Gastrocnemius medialis (tissue), 4 donors: ENCODE results near the gene PIBF1.

Source experiments
- CTCF ChIP-seq, 5 experiments: fragments of 450-650 bp in 3 of 5; fragments of 200-600 bp in 2 of 5; sonication (generic) in 2 of 5; IDR thresholded peaks in 4 of 5; conservative IDR thresholded peaks in 1 of 5; 1 replicate in 4 of 5; 2 replicates in 1 of 5; pipeline ENCODE4 v1.5.1; 2016 to 2019; ENCODE audit warnings: antibody characterized with exemption in 5 of 5, mild to moderate bottlenecking in 3 of 5, moderate library complexity in 3 of 5
- POLR2A ChIP-seq, 2 donors: fragments of 450-650 bp; IDR thresholded peaks; one replicate each; pipeline ENCODE4 v1.6.1; 2017; ENCODE audit warnings: antibody characterized with exemption in 2 of 2, mild to moderate bottlenecking in 2 of 2, moderate library complexity in 2 of 2

GRCh38 chr13:73065036-73065435 lies 283.1 kb downstream of the PIBF1 start:
- TF ChIP-seq POLR2A (IDR thresholded peaks at IDR 0.05) (no peak), CTCF (IDR thresholded peaks at IDR 0.05 in 4 of 5, conservative IDR thresholded peaks at IDR 0.05 in 1 of 5) (no peak)
